ENCODE results near the gene WARS2. TPM values are rescaled to one million over a fixed set of nuclear protein-coding genes. Genes with fewer than 3 reads are reported as not detected.

WARS2 gene
- total RNA-seq, 1 donor from 2014 or later = 14.5 TPM

DNA sequence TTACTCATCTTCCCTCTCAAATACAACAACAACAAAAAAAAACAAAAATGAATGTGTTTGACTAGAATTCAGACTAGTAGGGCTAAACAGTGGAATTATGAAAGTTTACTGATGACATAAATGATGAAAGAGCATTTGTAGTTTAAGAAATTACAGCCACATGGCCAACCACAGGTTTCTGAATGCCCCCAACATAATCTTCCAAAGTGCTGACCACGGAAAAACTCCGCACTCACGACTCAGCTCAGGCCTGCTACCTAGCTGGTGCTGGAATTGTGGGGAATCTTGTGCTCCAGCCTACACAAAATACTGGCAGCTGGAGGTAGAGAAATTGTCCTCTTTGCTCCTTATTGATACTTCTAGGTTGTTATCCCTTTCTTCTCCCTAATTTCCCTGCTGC is 128.7 kb downstream of the WARS2 start:
- no peak for ATAC-seq

DNA sequence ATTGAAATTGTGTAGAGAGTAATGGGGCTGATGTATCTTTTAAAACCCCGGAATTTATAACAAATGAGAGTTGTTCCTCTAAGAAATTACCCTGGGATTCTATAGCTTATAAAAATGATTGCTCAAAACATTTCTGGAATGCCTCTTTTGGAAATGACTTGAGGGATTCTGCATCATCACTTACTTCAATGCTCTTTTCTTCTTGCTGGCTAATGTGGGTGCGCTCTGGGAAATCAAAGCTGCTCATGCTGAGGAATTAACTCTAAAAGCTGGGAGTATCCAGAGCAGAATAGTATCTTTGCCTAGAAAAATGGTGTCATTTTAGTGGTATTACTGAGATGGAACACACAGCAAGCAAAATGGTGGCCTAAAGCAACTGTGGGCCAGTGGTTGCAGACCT is 129.3 kb downstream of the WARS2 start:
- ATAC-seq = no peak

DNA sequence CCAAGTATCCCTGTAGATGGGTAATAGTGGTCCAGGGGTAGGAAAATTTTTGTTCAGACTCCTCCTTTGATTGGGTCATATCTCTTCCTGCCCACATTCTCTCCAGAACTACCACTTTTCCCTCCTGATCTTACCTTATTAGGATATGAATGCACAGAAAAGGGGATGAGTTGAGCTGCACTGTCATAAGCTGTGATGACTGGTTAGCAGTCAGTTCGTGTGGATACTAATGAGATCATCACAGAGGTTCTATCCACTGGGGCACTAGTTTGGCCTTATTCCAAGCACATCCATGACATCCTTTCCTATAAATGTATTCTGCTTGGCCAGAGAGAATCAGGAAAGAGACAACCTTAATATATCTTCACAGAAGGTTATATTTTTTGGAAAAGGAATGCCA is 130.3 kb downstream of the WARS2 start:
- no peak for ATAC-seq

DNA sequence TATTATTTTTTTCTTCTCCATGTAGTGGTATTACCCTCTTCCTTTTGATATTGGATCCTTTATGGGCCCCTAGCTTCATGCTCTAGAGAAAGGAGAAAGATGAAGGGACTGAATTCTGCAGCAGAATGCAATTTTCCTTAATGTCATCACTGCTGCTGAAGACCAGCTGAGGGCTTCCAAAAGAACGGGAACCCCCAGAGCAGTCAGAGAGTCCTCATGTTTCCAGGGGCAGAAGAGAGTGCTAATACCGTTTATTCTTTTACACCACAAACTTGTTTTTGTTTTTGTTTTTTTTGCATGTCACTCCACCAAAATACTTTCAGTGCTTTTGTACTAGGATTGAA is 131.2 kb downstream of the WARS2 start:
- ATAC-seq = no peak

DNA sequence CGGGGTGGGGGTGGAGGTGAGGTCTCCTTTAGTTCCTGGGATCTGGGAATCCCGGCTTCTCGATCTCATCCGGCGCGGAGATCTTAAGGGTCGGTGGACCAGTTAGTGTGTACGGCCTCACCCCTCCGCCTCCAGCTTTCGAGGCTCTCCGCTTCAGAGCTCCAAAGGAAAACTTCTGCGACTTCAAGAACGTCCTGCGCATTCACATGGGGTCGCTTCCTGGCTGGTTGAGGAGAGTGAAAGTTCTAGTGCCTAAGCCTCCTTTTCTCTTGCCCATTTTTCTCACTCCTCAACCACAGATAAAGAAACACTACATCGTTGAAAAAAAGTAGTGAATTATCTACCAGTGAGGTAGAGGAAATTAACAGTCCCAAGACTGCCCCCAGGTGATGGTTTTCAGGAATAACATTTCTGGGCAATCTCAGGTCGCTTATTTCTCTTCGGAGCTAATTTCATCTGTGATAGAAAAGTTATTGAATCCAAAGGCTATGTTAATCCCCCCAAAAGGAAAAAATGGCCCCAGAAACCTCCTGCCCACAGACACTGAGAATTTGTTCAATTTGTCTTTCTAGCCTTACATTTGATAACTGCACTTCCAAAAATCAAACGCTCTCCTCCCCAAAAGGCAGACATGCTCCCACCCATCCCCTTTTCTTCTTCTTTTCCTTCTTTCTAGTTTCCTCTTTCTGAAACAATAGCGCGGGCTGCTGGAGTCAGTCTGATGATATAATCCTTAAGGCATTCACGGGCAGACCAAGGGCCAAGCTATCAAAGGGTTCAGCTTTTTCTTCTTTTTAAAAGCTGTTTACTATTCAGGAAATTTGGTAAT is 131.8 kb downstream of the WARS2 start:
- peak; percentile 55 for ATAC-seq

DNA sequence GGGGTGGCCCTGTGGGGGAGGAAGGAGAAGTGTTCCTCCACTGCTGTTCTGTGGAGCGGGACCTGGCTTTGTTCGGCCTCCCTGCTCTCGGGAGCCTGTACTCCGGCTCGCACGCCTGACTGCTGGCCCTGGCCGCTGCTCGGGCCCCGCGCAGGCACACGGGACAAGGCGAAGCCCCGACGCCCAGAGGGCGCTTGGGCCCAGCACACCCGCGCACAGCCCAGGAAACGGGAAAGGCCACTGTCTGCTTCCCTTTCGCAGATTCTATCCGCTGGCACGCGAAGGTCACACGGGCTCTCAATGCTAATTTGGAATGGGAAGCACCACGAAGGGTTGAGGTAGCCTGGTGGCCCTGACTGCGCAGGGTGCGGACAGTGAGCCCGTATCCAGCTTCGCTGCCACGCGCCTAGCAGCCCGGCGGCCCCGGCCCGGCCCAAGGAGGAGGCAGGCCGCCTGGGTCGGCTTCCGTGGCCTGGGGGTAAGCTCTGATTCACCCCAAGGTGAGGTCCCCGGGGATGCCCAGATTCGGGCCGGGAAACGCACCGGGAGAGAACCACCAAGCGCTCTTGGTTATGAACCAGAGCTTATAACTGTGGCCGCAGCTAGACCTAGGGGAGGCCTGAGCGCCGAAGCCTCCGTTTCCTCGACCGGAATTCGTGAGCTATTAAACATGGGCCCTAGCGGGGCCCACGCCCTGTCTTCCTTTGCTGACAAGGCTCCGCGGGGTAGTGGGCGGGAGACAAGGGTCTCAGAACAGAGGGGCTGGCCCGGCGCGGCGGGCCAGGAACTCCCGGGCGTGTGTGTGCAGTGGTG is 132.6 kb downstream of the WARS2 start:
- ATAC-seq = peak; percentile 29

DNA sequence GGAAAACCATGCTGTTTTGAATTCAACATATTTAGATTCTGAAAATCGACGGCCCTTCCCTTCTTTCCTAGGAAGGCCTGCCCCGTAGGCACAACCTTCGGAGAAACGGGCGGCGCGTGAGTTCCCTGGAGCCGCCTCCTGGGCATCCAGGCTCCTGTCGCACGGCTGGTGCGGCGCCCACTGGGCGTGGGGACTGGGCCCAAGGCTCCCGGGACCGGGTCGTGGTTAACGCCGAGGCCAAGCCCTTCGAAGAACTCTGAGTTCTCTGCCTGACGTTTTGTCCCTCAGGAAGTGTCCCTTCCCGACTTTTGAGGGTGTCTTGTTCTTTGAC is 133.1 kb downstream of the WARS2 start:
- no peak for ATAC-seq

DNA sequence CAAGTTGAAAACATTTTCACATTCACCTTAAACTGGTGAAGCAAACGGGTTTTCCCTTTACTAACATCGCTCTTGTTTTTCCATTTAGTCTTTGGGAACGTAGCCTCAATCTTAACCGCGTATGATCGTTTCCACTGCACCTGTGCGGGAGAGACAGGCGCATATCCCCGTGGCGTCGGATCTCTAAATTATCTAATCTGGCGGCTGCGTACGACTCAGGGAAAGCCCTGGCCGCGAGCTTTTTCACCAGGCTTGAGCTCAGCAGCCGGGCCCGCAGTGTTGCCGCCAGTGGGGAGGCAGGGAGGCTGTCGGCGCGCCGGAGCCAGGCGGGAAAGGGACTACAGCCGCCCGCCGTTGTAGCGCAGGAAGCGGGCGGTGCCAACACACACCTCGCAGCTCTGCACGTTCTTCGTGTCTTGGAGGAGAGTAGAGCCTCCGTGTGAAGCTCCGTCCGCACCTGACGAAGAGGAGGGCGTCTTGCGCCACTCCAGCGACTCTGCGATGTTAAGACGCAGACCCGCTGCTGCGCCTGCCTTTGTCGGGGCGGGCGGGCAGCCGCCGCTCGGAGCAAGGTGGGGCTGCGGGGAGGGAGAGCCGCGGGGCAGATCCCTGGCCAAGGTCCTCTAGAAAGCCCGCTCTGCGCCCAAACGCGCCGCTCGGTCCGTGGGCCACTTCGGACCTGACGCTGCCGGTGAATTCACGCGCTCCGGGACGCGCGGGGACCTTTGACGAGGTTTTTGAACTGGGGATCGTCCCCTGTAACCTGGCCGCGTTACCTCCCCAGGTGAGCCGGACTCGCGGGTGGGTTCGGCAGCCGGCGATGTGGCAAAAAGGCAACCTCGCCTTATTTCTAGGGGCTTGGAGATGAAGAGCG is 133.8 kb downstream of the WARS2 start:
- no peak for ATAC-seq

DNA sequence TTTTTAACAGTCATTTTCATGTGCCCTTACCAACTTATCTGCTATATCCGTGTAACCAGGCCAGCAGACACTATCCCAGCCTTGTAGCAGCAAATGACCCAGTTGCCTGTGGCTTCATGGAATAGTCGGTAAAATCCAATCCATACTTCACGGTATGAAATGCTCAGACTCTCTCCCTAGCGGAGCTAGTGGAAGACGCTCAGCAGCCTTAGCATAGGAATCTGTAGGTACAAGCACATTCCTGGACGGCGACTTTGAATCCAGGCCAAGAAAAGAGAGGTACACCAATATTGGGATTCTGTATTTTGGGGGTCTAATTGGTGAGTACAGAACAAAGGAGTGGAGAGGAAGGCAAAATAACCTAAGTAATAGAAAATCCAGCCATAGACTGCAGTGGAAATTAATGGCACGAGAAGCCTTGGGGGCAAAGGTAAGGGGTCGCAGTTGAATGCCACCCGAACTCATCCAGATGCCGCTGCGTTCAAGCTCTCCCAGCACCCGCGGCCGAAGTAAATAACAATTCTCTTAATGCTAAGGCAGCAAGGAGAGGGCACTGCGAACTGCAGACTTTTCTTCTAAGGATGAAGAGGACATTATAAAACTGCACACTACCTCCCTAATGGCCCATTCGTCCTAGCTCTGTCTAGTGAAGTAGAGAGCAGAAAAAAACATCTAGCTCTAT is 134.6 kb downstream of the WARS2 start:
- ATAC-seq = no peak

DNA sequence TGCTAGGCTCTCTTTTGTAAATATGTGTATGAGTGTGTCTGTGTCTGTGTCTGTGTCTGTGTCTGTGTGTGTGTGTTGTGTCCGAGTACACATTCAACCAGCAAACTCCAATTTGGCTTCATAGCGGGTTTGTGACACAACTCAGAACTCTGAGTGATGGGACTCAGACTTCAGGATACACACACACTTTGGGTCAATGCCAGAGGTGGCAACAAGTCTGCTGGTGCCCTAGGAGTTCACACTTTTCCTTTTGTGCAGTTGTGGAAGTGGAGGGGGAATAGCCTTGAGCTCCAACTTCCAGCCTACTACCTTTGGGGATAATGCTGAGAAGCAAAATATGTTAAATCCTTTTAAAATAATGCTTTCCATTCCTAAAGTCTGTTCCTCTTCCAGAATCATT is 135.7 kb downstream of the WARS2 start:
- no peak for ATAC-seq

DNA sequence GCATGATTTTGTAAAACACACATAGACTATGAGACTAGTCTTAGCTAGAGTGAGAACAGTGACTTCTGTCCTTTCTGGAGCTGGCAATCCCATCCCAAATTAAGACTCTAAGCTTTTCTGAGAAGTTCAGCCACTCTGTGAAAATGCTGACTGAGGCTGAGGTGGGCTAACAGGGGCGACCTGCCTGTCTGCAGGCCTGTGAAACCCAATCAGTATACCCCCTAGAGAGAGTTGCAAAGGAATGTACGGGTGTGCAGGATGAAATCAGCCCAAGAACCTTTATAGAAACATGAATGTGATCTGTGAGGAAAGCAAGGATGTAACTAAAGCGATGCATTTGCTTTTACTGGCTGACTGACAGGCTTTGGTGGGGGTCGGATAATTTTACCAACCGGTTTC is 136.3 kb downstream of the WARS2 start:
- no peak for ATAC-seq

DNA sequence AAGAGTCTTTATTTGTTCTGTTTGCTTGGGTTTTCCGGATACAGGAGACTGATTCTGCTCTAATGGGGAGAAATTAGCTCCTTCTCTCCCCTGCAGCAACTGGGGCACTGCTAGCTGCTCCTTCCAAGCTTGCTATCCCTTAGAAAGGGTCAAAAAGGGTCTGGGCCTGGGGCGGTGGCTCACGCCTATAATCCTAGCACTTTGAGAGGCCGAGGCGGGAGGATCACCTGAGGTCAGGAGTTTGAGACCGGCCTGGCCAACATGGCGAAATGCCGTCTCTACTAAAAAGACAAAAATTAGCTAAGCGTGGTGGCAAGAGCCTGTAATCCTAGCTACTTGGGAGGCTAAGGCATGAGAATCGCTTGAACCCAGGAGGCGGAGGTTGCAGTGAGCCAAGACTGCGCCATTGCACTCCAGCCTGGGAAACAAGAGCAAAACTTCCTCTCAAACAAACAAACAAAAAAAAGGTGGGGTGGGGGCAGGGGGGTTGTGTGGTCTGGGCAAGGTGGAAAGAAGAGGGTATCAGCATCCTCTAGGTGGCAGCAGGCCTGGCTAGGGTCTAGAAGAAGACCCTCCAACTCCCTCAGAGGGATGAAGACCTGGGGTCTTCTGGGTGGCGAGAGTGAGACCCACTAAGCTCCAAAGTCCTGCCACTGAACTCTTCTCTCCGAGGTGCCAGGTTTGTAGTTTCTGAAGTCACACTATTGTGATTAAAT is 136.9 kb downstream of the WARS2 start:
- ATAC-seq = no peak

DNA sequence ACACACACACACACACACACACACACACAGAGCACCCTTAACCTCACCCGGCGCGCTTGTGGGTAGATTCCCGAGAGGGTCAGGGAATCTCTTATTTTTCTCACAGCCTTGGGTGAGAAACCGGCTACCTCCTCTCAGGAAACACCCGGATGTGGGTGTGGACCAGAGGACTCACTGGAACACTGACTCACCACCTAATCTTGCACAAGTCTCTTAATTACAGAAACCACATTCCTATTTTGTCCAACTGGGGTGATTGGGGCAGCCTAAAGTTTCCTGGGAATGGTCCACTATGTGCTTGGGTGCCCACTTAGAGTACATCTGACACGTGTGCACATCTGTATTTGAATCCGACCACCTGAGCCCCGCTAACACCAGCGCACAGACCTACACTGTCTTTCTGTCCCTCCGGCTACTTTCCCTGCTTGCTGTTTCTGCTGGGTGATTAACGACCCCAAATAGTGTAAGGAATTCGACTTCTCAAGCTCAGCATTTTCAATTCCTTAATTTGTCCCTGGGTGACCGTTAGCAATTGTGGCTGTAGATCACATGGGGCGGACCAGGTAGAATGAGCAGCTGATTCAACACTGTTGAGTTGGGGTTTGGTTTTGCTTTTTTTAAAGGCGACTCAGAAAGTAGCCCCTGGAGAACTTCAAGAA is 138.3 kb downstream of the WARS2 start:
- ATAC-seq = peak; percentile 94

DNA sequence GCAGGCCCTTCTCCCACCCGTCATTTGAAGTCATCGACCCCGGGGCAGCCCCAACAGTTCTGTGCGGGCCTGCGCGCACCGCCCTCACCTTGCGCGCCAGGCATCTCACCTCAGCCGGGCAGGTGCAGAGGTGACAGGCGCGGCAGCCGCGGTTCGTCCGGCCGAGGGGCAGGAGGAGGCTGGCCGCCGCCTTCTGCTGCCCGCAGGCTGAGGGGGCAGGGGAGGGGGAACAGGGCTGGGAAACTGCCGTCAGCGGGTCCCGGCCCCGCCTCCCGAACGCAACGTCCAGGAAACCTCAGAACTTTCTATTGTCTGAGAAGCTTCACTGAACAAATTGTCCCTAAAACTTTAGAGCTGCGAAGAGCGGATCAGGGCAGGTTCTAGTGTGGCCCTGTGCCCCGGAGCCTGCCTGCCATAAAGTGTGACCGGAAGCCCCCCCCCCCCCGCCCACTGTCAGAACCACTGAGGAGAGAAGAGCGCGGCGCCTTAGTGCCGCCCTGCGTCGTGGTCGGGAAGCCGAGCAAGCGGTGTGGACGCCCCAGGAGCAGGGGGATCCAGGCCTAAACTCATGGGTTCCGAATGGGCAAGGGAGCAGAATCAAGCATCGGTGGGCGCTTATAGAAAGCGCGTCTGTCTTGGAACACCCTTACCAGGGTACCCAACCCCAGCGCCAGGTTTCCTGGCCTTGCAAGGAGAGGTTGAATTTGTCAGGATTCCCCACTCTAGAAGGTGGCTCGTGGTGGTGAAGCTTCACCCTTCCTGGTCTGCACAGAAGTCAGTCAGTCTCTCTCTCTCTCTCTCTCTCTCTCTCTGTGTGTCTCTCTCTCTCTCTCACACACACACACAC is 139.0 kb downstream of the WARS2 start:
- peak; percentile 37 for ATAC-seq

DNA sequence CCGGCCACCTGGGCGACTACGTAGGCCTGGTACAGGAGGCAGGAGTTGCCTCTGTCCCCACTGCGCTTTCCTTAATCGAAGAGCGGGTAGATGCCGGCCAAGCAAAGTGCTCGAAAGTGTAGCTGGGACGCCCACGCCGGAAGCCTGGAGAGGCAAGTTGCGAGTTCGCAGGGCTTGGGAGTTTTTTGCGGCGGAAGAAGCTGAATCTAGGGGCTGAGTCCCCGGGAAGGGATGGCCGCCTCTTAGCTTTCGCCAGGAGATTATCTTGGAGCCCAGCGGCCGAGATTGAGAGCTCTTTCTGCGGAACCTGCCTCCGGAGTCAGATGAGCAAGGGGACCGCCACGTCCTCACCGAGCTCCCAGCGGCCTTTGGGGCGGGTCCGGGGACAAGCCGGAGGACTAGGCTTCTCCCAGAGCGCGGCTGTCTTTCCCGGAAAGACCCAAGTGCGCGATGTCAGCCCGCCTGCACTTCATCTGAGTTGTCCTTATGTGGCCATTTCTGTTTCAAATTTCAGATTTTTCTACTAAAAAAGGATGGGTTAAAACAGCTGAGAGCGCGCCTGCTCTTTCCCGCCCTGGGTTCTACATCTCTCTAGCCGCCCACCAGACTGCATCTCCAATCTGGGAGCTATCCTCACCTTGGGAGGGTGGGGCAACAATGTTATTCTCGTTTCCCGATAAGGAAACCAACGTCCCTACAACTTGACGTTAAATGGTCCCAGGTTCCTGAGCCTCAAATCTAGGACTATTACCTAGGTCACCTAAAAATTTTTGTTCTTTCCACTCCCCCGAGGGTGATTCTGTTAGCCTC is 139.9 kb downstream of the WARS2 start:
- no peak for ATAC-seq

DNA sequence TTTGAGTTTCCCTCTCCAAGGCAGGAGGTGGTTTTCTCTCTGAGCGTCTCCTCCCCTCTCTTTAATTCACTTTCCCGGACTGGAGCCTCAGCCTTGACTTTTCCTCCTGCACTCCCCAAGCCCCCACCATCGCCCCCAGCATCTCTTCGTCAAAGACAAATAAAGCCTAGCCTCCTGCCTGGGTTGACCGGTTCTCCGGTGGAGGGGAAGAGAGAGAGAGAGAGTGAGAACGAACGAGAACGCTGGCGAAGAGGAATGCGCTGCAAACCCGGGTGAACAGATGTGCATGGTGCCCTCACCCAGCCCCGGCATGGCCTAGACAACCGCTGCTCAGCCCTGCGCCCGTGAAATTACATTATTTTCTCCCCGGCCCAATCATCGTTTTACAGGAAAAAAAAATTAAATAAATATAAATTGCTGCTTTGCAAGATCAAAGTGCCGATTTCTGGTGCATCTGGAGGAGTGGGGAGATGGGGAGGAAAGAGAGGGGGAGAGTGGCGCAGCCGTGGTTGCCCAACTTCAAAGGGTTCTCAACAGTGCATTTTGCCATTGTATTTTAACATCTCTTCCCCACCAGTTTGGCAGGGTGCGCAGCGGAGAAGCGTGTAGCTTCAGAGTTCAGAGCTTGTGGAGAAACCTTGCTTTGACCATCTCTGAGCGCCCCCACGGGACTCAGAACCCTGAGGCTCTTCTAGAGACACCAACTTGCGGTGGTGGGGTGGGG is 140.9 kb downstream of the WARS2 start:
- no peak for ATAC-seq

DNA sequence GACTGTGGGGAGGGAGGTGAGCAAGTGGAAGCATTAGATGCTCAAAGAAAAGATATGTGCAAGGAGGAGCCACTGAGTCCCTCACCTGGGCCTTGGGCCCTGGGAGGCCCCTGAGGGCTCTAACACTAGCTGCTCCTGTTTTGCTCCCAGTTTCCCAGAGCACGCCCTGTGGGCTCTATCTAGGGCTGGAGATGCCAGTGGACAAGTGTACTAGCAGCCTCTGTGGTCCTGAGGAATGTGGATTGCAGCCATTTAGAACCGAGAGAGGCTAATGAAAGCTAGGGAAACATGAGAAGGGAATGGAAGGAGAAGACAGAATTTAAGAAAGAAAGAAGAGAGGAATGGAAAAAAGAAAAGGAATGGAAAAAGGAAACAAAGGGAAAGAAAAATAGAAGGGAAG is 142.3 kb downstream of the WARS2 start:
- no peak for ATAC-seq

DNA sequence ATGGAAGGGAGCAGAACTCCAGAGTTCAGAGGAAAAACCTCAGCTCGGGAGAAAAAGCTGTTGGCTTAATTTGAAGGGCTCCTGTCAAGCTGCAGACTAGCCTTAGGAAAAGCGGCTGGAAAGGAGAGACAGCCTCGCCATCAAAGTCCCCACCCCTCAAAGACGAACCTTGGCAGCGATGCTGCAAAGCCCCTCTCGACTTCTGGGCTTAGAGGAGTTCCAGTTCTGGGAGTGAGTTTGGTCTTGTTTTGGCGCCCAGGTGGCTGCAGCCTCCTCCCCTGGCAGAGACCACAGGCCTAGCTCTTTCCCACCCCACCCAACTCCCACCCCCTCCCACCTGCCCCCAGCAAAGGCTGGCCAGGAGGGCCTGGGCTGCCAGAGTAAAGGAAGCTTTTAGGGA is 143.2 kb downstream of the WARS2 start:
- no peak for ATAC-seq
